Measurements from ENCODE around the gene CLTC.

DNA sequence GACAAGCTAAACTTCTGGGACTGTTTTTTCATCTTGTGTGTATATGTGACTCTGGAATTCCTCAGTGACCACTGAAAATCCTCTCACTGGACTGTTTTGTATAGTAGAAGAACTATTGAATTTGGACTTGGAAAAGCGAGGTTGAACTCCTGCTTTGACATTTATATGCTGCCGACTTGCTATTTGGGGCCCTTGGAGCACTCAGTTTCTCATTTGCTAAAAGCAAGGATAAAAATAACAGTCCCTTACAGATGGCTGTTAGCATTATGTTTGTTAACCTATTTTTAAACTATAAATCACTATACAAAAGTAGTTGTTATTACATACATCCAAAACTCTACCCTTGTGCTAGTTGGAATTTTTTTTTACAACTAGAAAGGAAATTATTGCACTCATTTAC, 96.7 kb downstream of the CLTC start:
- no peak for TF ChIP-seq SUZ12 (IDR thresholded peaks at IDR 0.05)
- no peak for TF ChIP-seq FOXA1 (IDR thresholded peaks at IDR 0.05)
- TF ChIP-seq ARNT (IDR thresholded peaks at IDR 0.05) = no peak
- no peak for TF ChIP-seq FOXK2 (IDR thresholded peaks at IDR 0.05)
- TF ChIP-seq TARDBP (IDR thresholded peaks at IDR 0.05) = no peak
- TF ChIP-seq ZNF384 (IDR thresholded peaks at IDR 0.05) = no peak
- no peak for TF ChIP-seq BHLHE40 (IDR thresholded peaks at IDR 0.05; ENCODE audit: borderline replicate concordance)
- TF ChIP-seq HDGF (IDR thresholded peaks at IDR 0.05; ENCODE audit: borderline replicate concordance) = no peak
